RCC 7860 (cell line): ENCODE measurements around the gene PYDC1.
"Not testable (repeated sequence)": the region's sequence is repeated elsewhere in the genome, so short reads cannot be mapped to it uniquely, and the experiment has no call there.

Source experiments
- DNase-seq: peaks from one replicate; pipeline ENCODE4 v3.0.0-alpha.2; 2015; ENCODE audit warnings: low spot score
- FAIRE-seq: peaks from 2 replicates; lab custom pipeline; 2012; peaks lifted over from hg19 to GRCh38; lab: Jason Lieb, UNC

Gene PYDC1

GRCh38 chr16:31196324-31197088 lies 20.4 kb downstream of the PYDC1 start:
- DNase-seq, result no peak
- no peak for FAIRE-seq

GRCh38 chr16:31195861-31196260 lies 21.1 kb downstream of the PYDC1 start:
- DNase-seq, FAIRE-seq: not testable (repeated sequence)

GRCh38 chr16:31194898-31195297 lies 22.0 kb downstream of the PYDC1 start:
- DNase-seq (no peak), FAIRE-seq (no peak)

DNA sequence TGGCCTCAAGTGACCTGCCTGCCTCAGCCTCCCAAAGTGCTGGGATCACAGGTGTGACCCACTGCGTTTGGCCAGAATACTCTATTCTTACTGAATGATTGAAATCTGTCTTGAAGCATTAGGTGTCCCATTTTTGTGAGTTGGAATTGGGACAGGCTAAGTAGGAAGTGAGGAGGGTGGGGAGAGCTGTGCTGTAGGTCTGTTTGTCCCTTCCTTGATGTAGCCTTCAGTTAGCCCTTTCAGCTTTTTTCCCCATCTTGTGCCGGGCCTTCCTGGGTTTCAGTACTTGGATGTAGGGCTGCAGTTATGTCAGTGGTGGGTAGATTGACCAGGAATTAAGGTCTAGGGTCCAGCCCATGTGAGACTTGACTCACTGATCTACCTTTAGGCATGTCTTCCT lies 23.1 kb downstream of the PYDC1 start:
- FAIRE-seq (no peak), DNase-seq (no peak)

GRCh38 chr16:31192856-31193642 lies 23.9 kb downstream of the PYDC1 start:
- DNase-seq (no peak), FAIRE-seq (no peak)

DNA sequence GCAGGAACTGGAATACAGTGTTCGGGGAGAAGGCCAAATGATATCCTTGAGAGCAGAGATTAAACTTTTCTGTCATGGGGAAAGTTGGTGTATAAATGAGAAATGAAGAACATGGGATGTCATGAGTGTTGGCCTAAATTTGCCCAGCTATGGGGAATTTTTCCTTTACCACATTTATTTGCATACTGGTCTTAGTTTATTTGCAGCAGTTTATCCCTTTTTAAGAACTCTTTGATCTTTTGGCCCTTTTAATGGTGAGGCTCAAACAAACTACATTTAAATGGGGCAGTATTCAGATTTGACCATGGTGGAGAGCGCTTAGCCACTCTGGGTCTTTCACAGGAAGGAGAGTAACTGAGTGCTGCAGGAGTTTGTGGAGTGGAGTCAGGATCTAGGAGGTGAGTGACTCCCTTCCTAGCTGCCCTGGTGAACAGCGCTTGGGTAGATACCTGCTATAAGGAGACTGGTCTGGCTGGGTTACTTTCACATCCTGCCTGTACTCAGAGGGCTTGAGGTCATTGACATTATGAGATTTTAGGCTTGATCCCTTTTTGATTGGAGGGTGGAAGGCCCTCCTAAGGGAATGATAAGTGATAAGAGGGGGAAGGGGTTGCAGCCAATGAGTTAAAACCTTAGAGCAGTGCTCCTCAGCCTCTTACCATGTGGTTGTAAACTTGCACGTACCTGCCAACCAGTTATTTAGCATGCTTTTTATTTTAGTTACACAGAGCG lies 25.1 kb downstream of the PYDC1 start:
- DNase-seq (no peak), FAIRE-seq (no peak)

DNA sequence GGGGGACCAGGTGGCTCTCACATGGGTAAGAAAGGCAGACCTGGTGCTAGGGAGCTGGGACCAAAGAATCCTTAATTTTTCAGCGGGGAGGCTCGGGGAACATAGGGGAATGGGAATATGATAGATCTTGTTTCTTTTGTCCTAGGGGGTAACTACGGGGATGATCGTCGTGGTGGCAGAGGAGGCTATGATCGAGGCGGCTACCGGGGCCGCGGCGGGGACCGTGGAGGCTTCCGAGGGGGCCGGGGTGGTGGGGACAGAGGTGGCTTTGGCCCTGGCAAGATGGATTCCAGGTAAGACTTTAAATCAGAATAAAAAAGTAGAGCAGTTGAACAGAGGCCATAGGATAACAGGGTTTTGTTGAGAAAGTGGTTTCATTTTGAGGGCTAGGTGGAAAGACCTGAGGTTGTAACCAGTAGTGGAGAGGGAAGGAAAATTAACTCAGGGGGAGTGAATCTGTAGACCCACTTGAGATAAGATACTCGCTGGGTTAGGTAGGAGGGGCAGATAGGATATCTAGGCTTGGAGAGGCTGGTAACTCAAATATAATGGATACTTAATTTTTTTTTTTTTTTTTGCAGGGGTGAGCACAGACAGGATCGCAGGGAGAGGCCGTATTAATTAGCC lies 26.0 kb downstream of the PYDC1 start:
- DNase-seq (no peak), FAIRE-seq (no peak)

- DNase-seq (no peak), FAIRE-seq (no peak)
These were observed 26.9 kb downstream of the PYDC1 start for GRCh38 chr16:31190061-31190460.

DNA sequence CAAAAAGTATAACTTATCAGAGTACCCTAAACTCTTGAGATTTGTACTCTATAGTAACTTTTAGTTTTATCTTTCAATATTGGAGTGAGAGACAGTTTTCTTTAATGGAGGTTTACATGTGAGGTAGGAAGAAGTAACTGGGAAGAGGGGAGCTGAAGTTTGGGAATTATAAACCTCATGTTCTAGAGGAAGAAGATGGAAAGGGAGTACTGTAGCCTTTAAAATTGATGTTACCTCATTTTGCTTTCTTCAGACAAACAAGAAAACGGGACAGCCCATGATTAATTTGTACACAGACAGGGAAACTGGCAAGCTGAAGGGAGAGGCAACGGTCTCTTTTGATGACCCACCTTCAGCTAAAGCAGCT lies 27.5 kb downstream of the PYDC1 start:
- no peak for FAIRE-seq

DNA sequence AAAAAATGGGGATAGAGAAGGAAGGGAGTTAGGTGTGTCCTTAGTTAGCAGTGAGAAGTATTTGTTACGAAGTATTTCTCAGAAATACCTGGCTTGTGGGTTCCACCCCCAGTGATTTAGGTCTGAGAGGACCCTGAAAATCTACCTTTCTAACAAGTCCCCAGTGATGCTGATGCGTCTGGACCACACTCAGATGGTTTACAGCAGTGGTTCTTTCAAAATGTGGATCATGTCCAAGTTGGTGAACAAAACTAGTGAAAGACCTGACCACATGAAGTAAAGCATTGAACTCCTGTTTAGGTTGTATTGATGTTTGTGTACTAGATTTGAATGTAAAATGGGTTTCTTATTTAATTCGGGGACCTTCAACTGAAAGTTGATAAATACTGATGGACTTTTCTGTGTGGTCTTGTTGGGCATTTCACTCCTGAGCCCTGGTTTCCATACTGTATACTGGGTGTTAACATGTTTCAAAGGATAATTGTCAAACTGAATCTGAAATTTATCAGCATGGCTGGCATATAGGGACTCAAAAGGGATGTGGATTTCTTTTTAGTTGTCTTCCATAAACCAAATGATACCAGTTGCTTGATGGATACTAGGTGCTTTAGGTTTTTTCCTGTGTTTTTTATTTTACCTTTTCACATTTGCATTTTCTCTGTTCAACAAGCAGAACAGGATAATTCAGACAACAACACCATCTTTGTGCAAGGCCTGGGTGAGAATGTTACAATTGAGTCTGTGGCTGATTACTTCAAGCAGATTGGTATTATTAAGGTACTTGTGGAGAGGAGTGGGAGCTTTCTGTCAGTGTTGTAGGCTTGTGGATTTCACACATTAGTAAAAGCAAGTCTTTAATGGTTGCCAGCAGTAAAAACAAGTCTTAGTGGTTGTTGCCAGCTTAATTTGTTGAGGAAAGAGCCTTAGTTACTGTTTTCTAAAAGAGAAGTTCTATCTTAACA lies 28.2 kb downstream of the PYDC1 start:
- DNase-seq, result no peak
- FAIRE-seq, result no peak

More for the DNA sequence above, 27.5 kb downstream of the PYDC1 start:
- DNase-seq, result no peak

- DNase-seq (no peak), FAIRE-seq (no peak)
These were observed 29.1 kb downstream of the PYDC1 start for GRCh38 chr16:31187808-31188189.

DNA sequence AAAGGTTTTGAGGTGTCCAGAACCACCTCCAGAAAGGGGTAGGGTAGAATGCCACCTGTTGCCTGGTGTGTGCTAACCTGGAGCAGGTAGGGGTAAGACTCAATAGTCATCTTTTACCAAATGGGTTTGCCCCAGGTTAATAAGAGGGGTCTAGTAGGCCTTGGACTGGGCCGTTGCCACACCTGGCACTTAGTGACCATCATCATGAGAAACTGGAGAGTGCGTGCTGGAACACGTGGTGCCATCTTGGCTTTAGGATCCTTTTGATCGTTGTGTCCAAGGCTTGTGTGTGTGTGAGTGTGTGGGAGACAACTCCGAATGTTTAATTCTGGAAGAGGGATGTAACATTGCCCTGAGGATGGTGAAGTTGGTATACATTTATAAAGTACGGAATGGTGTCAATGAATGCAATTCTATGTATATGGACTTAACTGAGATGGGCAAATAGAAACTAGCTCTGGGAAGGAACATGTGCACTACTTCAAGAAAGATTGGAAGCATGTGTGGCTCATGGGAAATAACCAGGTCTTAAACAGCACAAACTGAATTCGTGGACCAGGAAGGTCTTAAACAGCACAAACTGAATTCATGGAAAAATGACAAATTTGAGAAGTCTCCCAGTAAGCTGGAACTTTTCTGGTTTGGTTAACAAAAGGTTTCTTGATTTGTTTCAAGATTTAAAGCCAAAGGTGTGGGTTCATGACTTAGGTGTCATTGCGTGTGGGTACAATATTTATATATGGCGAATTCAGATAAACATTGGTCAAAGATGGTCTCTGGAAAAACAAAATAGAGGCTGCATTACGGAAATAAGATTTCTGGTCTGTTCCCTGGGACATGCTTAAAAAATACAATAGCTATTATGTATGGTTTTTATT lies 29.8 kb downstream of the PYDC1 start:
- DNase-seq, result no peak
- no peak for FAIRE-seq

- no peak for DNase-seq
- FAIRE-seq, result no peak
These were observed 30.8 kb downstream of the PYDC1 start for GRCh38 chr16:31186176-31186575.

GRCh38 chr16:31185339-31185738 lies 31.6 kb downstream of the PYDC1 start:
- FAIRE-seq (no peak), DNase-seq (no peak)

GRCh38 chr16:31184888-31185287 lies 32.0 kb downstream of the PYDC1 start:
- DNase-seq, result no peak

GRCh38 chr16:31183432-31184428 lies 33.2 kb downstream of the PYDC1 start:
- FAIRE-seq (no peak), DNase-seq (no peak)

More at GRCh38 chr16:31184888-31185287, 32.0 kb downstream of the PYDC1 start:
- FAIRE-seq, result no peak

DNA sequence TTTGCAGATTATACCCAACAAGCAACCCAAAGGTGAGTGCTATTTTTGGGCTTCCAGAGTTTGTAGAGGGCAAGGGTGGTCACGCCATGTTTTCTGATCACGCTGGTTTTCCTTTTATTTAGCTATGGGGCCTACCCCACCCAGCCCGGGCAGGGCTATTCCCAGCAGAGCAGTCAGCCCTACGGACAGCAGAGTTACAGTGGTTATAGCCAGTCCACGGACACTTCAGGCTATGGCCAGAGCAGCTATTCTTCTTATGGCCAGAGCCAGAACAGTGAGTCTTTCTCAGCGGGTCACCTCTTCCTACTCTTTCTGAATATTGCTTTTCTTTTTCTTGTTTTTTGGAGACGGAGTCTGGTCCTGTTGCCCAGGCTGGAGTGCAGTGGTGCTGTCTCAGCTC lies 34.5 kb downstream of the PYDC1 start:
- FAIRE-seq (no peak), DNase-seq (no peak)
